ENCODE measurements around the gene SNX13. TPM values are rescaled to one million over a fixed set of nuclear protein-coding genes. Genes with fewer than 3 reads are reported as not detected.

SNX13 gene
- total RNA-seq, 2 experiments from 2014 or later: 20.7 to 24.1 TPM

- no peak overlapping the region for H3K27ac Mint-ChIP-seq
- H3K36me3 Mint-ChIP-seq (ENCODE audit: low read depth): no peaks in the 10 kb centered on the region
- H3K4me3 Mint-ChIP-seq: no peak overlapping the region
- no peaks in the 10 kb centered on the region for H3K9me3 Mint-ChIP-seq
- intact Hi-C loops (cut with micrococcal nuclease): loop anchor here (10.0 kb wide), 1 partner anchor 173 kb away; no protein-coding TSS in a partner anchor
- POLR2A ChIA-PET: no interaction called here
- no peak for TF ChIP-seq CTCF (IDR thresholded peaks at IDR 0.05)
- no peak for ATAC-seq
- DNase-seq: no peak
- H3K27me3 Mint-ChIP-seq: peaks cover 5% of the 10 kb centered on the region
- CTCF ChIA-PET: no interaction called here
- peaks cover 22% of the 10 kb centered on the region for H3K4me1 Mint-ChIP-seq (ENCODE audit: low read depth)
These were observed 7.3 kb upstream of the SNX13 start for GRCh38 chr7:17947620-17948019.

- no peaks in the 10 kb centered on the region for H3K9me3 Mint-ChIP-seq
These were observed 6.3 kb upstream of the SNX13 start for GRCh38 chr7:17946591-17946990.

GRCh38 chr7:17944720-17945119 lies 4.4 kb upstream of the SNX13 start:
- H3K4me3 Mint-ChIP-seq: no peak overlapping the region
- no peak overlapping the region for H3K27ac Mint-ChIP-seq
- CTCF ChIA-PET: interaction anchor here (0.6 kb wide), 1 partner anchor 91 kb away, joined by 3 read pairs; no protein-coding TSS in a partner anchor
- TF ChIP-seq CTCF (IDR thresholded peaks at IDR 0.05): peak; percentile 22
- no peaks in the 10 kb centered on the region for H3K9me3 Mint-ChIP-seq
- peaks cover 2% of the 10 kb centered on the region for H3K27me3 Mint-ChIP-seq
- peaks cover 25% of the 10 kb centered on the region for H3K4me1 Mint-ChIP-seq (ENCODE audit: low read depth)
- intact Hi-C loops (cut with micrococcal nuclease): loop anchor here (10.0 kb wide), 1 partner anchor 170 kb away; no protein-coding TSS in a partner anchor
- H3K36me3 Mint-ChIP-seq (ENCODE audit: low read depth): no peaks in the 10 kb centered on the region
- no peak for ATAC-seq
- no peak for DNase-seq
- POLR2A ChIA-PET: no interaction called here

More at GRCh38 chr7:17946591-17946990, 6.3 kb upstream of the SNX13 start:
- H3K4me1 Mint-ChIP-seq (ENCODE audit: low read depth): peaks cover 19% of the 10 kb centered on the region
- intact Hi-C loops (cut with micrococcal nuclease): loop anchor here (10.0 kb wide), 1 partner anchor 172 kb away; no protein-coding TSS in a partner anchor
- H3K36me3 Mint-ChIP-seq (ENCODE audit: low read depth): no peaks in the 10 kb centered on the region
- H3K4me3 Mint-ChIP-seq: no peak overlapping the region
- H3K27ac Mint-ChIP-seq: no peak overlapping the region
- POLR2A ChIA-PET: no interaction called here
- peak; percentile 59 for ATAC-seq
- no peak for TF ChIP-seq CTCF (IDR thresholded peaks at IDR 0.05)
- CTCF ChIA-PET: interaction anchor here (1.0 kb wide), 1 partner anchor 345 kb away, joined by 3 read pairs; no protein-coding TSS in a partner anchor
- peaks cover 5% of the 10 kb centered on the region for H3K27me3 Mint-ChIP-seq
- no peak for DNase-seq

DNA sequence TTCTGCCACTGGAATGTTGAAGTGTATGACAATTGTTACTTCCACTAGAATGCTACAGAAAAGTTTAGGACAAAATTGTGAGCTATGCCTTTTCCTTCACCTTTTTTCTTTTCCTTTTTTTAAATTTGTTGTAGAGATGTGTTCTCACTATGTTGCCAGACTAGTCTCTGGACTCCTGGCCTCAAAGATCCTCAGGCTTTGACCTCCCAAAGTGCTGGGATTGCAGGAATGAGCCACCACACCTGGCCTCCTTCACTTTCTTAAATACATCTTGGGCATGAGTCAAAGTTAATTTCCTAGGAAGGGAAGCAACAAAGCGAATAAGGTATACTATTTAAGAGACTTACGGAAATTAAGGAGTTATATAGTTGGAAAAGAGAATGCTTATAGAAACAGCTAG lies 2.7 kb upstream of the SNX13 start:
- no peak for TF ChIP-seq CTCF (IDR thresholded peaks at IDR 0.05)
- H3K4me3 Mint-ChIP-seq: no peak overlapping the region
- H3K36me3 Mint-ChIP-seq (ENCODE audit: low read depth): no peaks in the 10 kb centered on the region
- DNase-seq (no peak), ATAC-seq (no peak)
- no peak overlapping the region for H3K27ac Mint-ChIP-seq
- H3K4me1 Mint-ChIP-seq (ENCODE audit: low read depth): peaks cover 33% of the 10 kb centered on the region
- H3K9me3 Mint-ChIP-seq: no peaks in the 10 kb centered on the region
- intact Hi-C loops (cut with micrococcal nuclease): loop anchor here (10.0 kb wide), 1 partner anchor 168 kb away; no protein-coding TSS in a partner anchor
- ChIA-PET CTCF (no interaction called here), POLR2A (no interaction called here)
- H3K27me3 Mint-ChIP-seq: no peaks in the 10 kb centered on the region

DNA sequence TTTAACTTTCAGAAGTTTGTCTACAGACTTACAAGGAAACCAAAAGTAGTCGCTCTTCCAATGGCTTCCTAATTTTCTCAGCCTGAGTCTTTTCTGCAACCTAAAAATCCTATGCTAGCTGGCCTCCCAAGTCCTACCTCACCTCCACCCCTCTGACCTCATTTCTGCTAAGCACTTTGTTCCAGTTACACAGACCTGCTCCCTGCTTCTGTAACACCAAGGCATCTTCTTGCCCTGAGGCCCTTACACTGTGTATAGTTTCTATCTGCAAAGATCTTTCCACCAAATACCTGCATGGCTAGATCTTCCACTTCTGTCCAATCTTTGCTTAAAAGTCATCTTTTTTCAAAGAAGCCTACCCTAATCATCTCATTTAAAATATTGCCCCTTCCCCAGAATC lies 1.9 kb upstream of the SNX13 start:
- DNase-seq: no peak
- TF ChIP-seq CTCF (IDR thresholded peaks at IDR 0.05): no peak
- Mint-ChIP-seq H3K9me3 (no peaks in the 10 kb centered on the region), H3K36me3 (ENCODE audit: low read depth) (no peaks in the 10 kb centered on the region), H3K4me1 (ENCODE audit: low read depth) (peaks cover 34% of the 10 kb centered on the region), H3K27me3 (no peaks in the 10 kb centered on the region), H3K4me3 (no peak overlapping the region), H3K27ac (no peak overlapping the region)
- intact Hi-C loops (cut with micrococcal nuclease): loop anchor here (10.0 kb wide), 1 partner anchor 167 kb away; no protein-coding TSS in a partner anchor
- ChIA-PET POLR2A (no interaction called here), CTCF (no interaction called here)
- ATAC-seq: no peak

Measured in activated CD8-positive, alpha-beta T cell treated with anti-CD3 and anti-CD28 coated beads for 36 hours (primary cell).